HG02970 (cell line): Measurements from ENCODE around the gene FAM120B.
"Not testable (repeated sequence)": the region's sequence is repeated elsewhere in the genome, so short reads cannot be mapped to it uniquely, and the experiment has no call there.

Experiments
- ATAC-seq: cut with Tn5 transposase; IDR thresholded peaks from one replicate; pipeline ENCODE4 v1.9.1; 2021; ENCODE audit warnings: mild to moderate bottlenecking, moderate library complexity, moderate number of reproducible peaks; ENCODE audit not compliant: unreplicated experiment, low FRiP score

Gene FAM120B, protein sequence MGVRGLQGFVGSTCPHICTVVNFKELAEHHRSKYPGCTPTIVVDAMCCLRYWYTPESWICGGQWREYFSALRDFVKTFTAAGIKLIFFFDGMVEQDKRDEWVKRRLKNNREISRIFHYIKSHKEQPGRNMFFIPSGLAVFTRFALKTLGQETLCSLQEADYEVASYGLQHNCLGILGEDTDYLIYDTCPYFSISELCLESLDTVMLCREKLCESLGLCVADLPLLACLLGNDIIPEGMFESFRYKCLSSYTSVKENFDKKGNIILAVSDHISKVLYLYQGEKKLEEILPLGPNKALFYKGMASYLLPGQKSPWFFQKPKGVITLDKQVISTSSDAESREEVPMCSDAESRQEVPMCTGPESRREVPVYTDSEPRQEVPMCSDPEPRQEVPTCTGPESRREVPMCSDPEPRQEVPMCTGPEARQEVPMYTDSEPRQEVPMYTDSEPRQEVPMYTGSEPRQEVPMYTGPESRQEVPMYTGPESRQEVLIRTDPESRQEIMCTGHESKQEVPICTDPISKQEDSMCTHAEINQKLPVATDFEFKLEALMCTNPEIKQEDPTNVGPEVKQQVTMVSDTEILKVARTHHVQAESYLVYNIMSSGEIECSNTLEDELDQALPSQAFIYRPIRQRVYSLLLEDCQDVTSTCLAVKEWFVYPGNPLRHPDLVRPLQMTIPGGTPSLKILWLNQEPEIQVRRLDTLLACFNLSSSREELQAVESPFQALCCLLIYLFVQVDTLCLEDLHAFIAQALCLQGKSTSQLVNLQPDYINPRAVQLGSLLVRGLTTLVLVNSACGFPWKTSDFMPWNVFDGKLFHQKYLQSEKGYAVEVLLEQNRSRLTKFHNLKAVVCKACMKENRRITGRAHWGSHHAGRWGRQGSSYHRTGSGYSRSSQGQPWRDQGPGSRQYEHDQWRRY

DNA sequence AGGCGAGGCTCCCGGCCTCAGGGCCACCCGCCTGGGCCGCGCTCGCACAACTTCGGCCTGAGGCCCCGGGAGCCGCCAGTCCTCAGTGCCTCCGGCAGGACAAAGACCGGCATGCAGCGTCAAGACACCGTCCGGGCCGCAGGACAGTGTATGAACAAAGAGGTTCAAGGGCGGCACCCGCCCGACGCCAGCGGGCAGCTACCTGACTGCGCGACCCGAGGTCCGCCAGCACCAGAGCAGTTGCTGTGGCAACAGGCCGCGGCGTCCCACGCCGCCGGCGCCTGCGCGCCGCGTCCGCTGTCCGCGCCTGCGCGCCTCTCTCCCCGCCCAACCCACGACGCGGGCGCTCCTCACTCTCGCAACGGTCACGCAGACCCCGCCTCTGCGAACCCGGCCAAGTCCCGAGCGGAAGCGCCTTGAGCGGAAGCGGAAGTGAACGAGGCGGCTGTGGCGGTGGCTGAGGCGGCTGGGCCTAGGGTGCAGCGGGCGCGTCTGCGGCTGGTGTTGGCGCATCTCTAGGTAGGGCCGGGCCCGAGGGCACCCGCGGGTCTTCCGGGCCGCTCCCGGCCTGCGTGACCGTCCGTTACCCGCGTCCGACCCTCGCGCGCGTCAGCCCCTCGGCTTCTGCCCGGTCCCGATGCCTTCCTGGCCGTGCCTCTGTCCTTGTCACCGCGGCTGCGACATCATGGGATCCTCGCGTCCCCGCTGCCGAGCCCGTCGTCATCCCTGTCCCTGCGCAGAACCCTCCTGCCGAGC lies at the start of gene FAM120B:
Gene FAM120B (plus strand): TSS at position 435 of the 756 bp plus-strand sequence. CDS start 10,633 bp downstream, outside the sequence.
- ATAC-seq = peak; percentile 97

DNA sequence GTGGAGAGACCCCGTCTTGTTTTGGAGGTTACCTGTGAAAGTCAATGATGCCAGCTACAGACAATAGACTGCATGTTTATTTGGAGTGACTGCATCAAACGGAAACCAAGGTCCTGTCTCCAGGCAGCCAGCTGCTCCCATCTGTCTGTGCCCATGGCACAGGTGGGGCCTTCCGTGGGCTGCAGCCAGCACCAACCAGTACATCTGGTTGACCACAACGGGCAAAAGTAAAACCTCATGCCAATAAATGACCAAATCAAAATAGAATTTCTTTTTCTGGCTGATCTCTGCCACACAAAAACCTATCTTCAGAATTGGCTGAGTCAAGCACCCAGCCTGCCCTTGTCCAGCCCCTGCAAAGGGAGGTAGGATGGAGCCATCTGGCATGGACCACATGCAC lies 49.2 kb upstream of the FAM120B start:
- no peak for ATAC-seq

DNA sequence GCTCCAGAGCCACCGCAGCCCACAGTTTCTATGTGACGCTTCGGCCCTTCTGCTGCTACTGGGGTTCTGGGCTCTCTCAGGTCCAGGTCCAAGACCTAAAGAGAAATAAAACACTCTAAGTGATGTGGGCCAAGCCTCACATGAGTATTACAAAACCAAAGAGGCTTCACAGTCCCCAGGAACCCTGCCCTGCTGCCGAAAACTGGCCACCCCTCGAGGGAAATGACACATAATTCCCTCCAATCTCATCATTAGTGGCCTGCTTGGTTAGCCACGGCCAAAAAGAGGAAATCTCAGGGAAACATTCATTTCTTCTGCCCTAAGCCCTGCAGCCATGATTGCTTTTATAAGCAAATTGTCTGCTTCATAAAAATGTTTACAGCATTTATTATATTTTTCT lies 48.2 kb upstream of the FAM120B start:
- ATAC-seq = no peak

DNA sequence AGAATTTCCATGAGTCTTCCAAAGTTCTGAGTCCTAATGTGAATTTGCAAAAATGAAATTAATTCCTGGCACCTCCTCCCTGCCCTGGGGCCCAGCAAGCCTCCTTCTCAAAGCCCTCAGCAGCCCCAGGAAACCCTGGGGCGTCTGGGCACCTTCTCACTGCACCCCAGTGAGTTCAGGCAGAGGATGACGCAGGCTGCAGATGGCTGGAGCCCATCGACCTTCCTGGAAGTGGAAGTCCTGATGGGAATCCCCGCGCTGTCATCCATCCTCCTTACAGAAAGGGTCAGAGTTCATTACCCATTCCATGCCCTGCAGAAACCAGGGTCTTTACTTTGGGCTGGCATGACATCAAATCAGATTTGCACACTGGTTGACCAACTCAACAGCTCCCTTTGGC lies 47.3 kb upstream of the FAM120B start:
- no peak for ATAC-seq

DNA sequence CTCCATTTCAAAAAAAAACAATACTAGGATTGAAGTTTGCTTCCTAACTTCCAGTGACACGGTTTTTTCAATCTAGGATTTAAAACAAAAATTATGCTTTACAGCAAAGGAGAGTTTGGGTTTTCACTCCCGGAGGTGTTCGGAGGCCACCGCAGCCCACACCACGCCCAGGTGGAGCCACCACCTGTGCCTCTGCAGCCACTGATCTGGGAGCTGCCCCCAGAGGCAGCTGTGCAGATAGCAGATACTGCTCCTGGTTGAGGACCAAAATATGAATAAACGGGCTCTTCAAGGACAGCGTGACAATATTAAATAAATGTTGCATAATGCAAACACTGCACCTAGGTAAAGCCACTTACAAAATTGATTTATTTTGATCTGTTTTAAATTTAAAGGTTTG lies 45.9 kb upstream of the FAM120B start:
- no peak for ATAC-seq

DNA sequence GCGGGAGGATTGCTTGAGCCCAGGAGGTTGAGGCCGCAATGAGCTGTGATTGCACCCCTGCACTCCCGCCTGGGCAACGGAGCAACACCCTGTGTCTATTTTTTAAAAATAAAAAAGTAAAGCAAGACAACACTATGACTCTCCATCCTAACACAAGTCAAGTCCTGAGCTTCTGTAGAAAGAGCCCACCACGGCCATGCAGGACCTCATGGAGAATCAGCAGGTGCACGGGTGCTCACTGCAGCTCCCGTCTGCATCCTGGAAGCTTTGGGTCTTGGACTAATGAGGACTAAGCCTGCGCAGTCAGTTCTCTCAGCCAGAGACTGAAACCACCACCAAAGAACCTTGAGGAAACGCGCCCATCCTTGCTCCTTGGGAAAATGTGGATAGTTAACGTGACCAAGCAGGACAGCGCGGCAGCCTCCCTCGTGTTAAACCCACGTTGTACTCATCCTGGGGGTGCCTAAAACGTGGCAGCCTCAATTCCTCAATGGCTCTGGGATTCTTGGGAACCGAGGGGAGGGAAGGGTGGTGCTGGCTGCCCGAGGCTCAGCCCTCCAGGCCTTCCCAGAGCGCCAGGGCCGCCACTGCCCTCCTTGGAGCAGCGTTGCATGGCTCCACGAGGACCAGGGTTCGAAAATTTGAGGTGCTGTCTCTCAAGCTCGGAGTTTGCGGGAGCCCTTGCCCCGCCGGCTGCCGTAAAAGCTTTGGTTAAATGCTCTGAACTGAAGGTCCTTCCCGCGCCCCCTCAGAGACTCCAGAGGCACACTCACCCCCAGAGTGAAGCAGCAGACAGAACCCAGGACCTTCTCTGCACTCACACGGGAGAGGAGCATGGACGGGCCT lies 44.7 kb upstream of the FAM120B start:
- no peak for ATAC-seq

DNA sequence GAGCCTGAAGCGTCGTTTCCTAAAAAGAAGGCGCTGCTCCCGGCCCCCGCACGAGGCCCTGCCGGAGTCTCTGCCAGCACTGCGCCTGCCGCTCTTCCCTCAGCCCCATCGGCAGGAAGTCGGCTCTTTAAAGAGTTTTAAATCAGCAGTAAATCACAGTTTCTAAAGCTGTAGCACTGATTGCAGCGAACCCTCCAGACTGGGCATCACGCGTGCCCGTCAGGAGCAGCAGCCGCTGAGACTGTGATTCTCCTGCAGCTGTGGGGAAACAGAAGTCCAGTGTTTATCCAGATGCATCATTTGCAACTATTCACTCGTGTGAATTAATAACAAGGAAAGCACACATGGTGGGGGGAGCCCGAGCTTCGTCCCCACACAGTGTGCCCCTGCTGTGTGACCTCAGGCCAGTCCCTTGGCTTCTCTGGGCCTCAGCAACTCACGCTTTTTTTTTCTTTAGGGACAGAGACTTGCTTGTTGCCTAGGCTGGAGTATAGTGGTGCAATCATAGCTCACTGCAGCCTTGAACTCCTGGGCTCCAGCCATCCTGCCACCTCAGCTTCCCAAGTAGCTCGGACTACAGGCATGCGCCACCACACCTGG lies 44.0 kb upstream of the FAM120B start:
- no peak for ATAC-seq

DNA sequence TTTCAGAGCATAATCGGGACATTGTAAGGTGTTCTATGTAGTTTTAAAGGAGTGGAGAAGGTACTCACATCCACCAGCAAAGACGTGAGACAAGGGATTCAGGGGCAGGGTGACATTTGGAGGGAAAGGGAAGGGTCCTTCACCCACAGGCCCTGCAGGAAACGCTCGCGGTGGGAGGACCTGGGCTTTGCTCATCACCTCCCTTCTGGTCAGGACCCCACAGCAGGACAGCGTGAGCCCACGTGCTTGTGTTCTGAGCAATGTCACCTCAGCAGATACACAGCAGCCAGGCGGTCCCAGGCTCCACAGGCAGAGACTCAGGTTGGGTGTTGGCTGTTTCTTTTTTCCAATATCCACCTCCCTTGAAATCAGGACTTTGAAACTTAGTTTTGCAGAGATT lies 43.1 kb upstream of the FAM120B start:
- ATAC-seq = no peak

DNA sequence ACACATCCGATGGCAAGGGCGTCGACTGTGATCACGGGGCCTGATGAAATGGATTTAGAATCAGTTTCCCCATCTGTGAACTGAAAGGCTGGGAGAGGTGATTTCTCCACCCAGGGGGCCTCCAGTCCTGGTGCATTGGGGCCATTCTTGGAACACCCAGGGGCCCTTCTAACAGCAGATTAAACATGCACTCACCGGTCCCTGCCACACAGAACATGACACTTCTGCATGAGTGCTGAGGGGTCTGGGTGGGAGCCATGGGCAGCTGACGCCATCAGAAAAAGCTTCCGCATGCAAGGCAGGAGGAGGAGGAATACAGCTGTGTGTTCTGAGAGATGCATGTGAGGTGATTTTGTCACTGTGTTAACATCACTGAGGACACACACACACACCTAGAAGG lies 42.5 kb upstream of the FAM120B start:
- ATAC-seq = no peak

DNA sequence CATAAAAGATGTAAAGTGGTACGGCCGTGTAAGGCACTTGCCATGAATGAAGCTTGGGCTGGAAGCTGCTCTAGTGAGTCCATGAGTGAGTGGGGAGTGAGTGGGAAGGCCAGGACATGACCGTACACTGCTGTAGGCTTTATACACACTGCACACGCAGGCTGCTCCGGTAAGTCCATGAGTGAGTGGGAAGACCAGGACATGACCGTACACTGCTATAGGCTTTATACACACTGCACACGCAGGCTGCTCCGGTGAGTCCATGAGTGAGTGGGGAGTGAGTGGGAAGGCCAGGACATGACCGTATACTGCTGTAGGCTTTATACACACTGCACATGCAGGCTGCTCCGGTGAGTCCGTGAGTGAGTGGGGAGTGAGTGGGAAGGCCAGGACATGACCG lies 41.9 kb upstream of the FAM120B start:
- ATAC-seq = not testable (repeated sequence)

DNA sequence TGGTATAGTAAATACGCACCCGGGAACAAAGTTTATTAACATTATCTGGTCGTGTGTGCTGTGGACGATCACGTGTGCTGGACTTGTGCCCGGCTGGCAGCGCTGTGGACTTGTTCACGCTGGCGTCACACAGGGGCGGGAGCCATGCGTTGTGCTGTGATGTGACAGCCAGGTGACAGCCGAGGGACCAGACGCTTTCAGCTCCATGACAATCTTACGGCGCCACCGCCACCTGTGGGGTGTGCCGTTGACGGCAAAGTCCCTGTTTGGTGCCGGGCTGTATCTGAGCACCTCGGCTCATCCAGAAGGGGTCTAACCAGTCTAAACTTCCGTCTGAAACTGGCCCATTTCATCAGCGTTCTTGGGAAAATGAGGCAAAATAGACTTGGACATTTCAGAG lies 40.9 kb upstream of the FAM120B start:
- ATAC-seq = no peak

DNA sequence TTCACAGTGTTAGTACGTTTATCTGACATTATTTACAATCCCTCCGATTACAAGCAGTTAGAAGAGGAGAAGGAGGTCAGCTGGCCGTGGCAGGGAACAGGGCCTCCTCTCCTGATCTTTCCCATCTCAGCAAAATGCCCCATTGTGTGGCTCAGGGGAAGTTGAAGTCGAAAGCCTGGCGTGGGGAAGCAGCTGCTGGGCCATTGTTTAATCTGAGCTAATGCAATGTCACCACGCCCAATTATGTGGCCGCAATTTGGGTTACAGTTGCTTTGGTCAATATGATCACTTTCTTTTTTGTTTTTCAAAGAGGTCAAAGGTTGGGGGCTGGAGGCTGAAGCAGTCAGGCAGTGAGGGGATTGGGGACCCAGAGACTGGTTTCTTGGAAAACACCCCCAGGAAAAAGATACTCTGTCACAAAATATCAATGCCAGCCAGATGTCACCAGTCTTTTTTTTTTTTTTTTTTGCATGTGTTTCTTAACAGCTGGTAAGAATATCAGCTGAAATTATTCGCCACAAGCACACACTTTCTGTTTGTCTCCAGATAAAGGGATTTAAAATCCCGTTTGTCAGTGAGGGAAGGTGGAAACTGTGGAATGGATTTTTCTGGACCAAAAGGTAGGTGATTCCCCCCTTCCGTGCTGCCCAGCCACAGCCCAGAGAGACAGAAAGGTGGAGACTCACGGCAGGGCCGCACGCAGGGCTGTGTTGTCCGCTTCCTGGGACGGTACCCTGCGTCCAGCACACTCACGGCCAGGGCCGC lies 40.3 kb upstream of the FAM120B start:
- no peak for ATAC-seq

DNA sequence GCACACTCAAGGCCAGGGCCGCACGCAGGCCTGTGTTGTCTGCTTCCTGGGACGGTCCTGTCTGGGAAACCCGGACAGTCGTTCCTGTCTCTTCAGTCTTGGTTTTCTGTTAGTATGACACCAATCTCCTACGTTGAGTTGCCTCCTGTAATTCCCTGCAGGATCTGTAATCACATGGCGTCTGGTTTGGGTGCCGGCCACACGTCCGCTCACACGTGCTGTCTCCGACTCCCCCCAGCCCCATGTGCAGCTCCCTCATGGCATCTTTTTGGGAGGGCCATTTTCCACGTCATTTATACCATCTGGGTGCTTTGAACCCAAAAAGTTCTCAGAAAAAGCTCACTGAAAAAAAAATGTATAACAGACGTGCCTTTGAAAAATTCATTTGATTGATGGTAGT lies 38.9 kb upstream of the FAM120B start:
- ATAC-seq = no peak

DNA sequence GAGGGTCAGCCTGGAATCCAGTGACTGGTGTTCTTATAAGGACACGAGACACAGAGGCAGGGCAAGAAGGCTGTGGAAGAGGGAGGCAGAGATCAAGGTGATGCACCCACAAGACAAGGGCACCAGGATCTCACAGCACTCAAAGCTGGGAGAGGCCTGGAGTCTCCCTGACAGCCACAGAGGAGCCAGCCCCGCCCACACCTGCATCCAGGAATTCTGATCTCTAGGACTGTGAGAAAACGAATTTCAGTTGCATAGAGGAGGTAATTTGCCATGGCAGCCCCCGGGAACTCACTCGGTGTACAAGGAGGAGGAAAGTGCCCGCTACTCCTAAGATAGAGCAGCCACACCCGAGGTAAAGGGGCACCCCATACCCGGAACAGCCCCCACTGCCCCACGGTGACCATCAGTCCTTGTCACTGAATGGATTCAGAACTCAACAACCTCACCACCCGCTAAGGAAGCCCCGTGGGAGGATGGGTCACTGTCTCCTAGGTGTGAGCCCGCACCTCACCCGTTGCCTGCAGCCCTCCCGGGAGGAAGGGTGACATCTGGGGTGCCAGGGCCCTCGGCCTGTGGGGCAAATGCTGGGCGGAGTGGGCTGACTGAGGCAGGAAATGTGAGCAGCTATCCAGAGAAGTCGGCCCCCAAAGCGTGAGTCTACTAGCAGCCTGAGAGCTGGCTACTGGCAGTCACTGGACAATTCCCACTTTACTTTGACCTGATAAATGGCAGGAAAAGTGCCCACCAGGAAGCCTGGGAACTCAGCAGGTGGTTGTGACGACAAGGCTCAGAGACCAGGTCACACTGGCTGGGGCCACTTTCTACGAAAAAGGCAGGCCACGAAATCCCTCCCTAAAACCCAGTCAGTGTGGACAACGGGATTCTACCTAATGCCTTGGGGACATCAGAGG lies 38.1 kb upstream of the FAM120B start:
- no peak for ATAC-seq

DNA sequence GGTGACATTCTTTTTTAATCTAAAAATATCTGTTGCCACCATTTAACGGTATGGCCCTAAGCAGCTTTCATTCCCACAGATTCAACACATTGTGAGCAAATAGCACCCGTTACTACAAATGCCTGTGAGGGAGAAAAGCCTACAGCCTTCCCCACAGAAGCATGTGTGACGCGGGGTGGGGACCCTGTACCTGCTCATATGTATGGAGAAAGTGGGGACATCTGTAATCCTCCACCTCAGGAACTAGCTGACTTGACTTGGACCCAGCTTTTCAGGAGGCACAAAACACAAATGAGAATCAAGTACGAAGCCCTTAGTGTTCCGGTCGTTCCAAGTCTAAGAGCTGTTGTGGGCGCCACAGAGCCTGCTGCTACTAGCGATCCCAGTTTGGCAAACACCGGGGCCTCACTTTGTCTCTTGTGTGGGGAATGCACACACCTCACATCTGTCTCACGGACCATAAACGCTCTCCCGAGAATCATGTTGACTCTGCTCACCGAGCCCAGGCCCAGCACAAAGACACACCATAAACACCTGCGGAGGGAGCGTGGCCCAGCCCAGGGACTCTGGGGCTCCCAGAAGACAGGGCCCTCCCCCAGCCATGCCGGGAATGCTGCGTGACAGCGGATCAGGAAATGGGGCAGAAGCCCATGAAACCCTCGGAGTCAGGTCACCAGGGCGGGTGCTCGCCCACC lies 37.3 kb upstream of the FAM120B start:
- no peak for ATAC-seq

DNA sequence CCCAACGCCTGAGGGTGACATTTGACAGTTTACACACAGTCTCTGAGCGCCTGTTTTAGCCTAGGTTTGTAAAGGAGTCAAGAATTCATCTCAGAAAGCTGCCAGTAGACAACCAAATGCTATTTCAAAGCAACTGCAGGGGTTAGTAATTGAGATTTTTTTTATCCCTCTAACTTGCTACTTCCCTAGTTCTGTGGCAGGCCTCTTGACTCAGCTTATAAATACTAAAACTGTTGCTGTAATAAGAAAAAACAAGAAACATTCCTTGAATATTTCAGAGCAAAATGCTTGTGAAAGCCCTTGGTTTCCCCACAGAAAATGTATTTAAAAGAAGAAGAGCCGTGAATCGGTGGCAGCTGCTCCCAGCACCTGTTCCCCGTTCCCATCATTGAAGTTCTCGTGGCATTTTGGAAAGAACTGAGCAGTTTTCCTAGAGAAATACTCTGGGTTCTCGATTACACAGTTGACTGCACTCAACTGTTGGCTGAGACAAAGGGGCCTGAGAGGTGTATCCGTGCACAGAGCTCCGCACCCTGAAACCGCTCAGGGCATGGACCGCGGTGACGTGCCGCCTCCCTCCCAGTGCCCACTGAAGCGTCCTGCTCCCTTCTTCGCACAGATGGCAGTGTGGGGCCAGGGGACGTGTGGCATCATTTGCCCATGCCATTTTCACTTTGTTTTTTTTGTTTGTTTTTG lies 36.6 kb upstream of the FAM120B start:
- ATAC-seq = no peak
